Astrocyte (in vitro differentiated cells and primary cell): ENCODE results near the gene GPD1. TPM values are rescaled to one million over a fixed set of nuclear protein-coding genes. Genes with fewer than 3 reads are reported as not detected.

Experiments
- DNase-seq: peaks from one replicate; pipeline ENCODE4 v3.0.0-alpha.2; 2010; ENCODE audit warnings: low read depth
- FAIRE-seq: peaks from 2 replicates; lab custom pipeline; 2011; peaks lifted over from hg19 to GRCh38; lab: Jason Lieb, UNC
- H2AFZ ChIP-seq: 2 replicates; pipeline ENCODE4 v1.6.0; 2012; ENCODE audit warnings: low read depth, low read length, inconsistent platforms
- H3K27ac ChIP-seq: 2 replicates; pipeline ENCODE4 v1.5.1; 2011; ENCODE audit warnings: low read depth, low read length, inconsistent platforms
- H3K27me3 ChIP-seq: 2 replicates; pipeline ENCODE4 v1.6.0; 2011; ENCODE audit warnings: low read length, inconsistent platforms; ENCODE audit not compliant: insufficient read depth
- H3K36me3 ChIP-seq: 2 replicates; pipeline ENCODE4 v1.5.1; 2011; ENCODE audit warnings: low read length, inconsistent platforms; ENCODE audit not compliant: insufficient read depth
- H3K4me1 ChIP-seq: 2 replicates; pipeline ENCODE4 v1.5.1; 2011; ENCODE audit warnings: low read length, inconsistent platforms; ENCODE audit not compliant: insufficient read depth
- H3K4me2 ChIP-seq: 2 replicates; pipeline ENCODE4 v1.6.0; 2012; ENCODE audit warnings: low read length, inconsistent platforms
- H3K4me3 ChIP-seq: 2 replicates; pipeline ENCODE4 v1.5.1; 2011; ENCODE audit warnings: low read depth, mild to moderate bottlenecking, low read length, inconsistent platforms; ENCODE audit not compliant: insufficient read depth
- H3K79me2 ChIP-seq: 2 replicates; pipeline ENCODE4 v1.6.0; 2012; ENCODE audit warnings: mild to moderate bottlenecking, low read length, inconsistent platforms; ENCODE audit not compliant: insufficient read depth
- H3K9ac ChIP-seq: 2 replicates; pipeline ENCODE4 v1.6.0; 2012; ENCODE audit warnings: mild to moderate bottlenecking, low read length, inconsistent platforms
- H3K9me3 ChIP-seq: 2 replicates; pipeline ENCODE4 v1.5.1; 2012; ENCODE audit warnings: low read depth, mild to moderate bottlenecking, low read length, inconsistent platforms; ENCODE audit not compliant: insufficient read depth
- H4K20me1 ChIP-seq: 2 replicates; pipeline ENCODE4 v1.6.0; 2012; ENCODE audit warnings: low read length, inconsistent platforms; ENCODE audit not compliant: insufficient read depth
- H3K27ac Mint-ChIP-seq: one replicate; pipeline ENCODE4 v1.8.0; 2021; ENCODE audit warnings: mild to moderate bottlenecking, mixed read lengths; ENCODE audit not compliant: unreplicated experiment
- H3K27me3 Mint-ChIP-seq: one replicate; pipeline ENCODE4 v1.8.0; 2021; ENCODE audit warnings: low read depth, mixed read lengths; ENCODE audit not compliant: unreplicated experiment
- H3K36me3 Mint-ChIP-seq: one replicate; pipeline ENCODE4 v1.8.0; 2021; ENCODE audit warnings: low read depth, mixed read lengths; ENCODE audit not compliant: unreplicated experiment
- H3K4me1 Mint-ChIP-seq: one replicate; pipeline ENCODE4 v1.8.0; 2021; ENCODE audit warnings: low read depth, mixed read lengths; ENCODE audit not compliant: unreplicated experiment
- H3K4me3 Mint-ChIP-seq: one replicate; pipeline ENCODE4 v1.8.0; 2021; ENCODE audit warnings: mild to moderate bottlenecking, moderate library complexity, mixed read lengths; ENCODE audit not compliant: unreplicated experiment
- H3K9me3 Mint-ChIP-seq: one replicate; pipeline ENCODE4 v1.8.0; 2021; ENCODE audit warnings: mild to moderate bottlenecking, mixed read lengths; ENCODE audit not compliant: unreplicated experiment
- EZH2 ChIP-seq: IDR thresholded peaks from 2 replicates; pipeline ENCODE4 v1.6.1; 2012; ENCODE audit warnings: mild to moderate bottlenecking, low read length, inconsistent platforms; ENCODE audit not compliant: insufficient read depth
- total RNA-seq: library from RNA; stranded (reverse); gene quantifications from 2 replicates; pipeline ENCODE4 v1.2.1, GENCODE V29; 2021
- TF ChIP-seq, protein P1 (sequence below): IDR thresholded peaks from 2 replicates; pipeline ENCODE4 v1.5.1; 2011; ENCODE audit warnings: low read depth, mild to moderate bottlenecking, inconsistent platforms, low read length, moderate library complexity; ENCODE audit not compliant: insufficient read depth

Gene GPD1
- total RNA-seq, 1 donor from 2014 or later: 0.59 TPM

DNA sequence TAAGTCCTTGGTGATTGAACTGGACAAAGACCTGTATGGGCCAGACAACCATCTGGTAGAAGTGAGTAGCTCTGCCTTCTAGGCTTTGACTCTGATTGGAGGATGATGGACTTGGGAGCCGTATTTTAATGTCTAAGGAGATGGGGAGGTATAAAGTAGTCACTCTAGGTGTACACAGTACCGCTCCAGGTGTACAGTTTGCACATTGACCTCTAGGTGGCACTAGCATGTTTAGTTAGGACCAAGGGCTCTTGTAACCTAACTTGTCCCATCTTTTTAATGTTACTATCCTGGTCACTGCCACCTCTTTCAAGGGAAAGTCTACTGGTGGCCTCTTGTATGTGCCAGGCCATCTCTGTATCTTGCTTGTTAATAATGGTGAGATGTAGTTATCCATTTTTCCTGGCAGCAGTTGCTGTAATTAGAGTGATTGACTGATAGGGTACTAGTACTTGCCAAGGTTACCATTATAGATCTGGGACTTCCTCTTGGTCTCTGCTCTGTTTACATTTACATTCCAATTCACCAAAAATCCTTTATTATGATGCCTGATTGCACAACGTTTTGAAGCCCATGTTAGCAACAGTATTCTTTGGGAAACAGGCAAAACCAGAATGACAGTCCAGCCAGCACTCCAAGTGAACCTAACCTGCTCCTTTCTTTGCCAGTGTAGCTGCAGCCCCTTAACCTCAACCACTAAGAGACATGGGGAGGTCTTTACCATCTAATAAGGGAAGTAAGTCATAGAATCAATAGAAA, 15.1 kb upstream of the GPD1 start:
- peaks cover 32% of the 10 kb centered on the region for H4K20me1 ChIP-seq
- no peak overlapping the region for H2AFZ ChIP-seq
- peak overlapping the region; percentile 43 for H3K27ac Mint-ChIP-seq
- peak overlapping the region; percentile 97 for H3K4me2 ChIP-seq
- peak; percentile 27 for DNase-seq
- H3K27me3 Mint-ChIP-seq: no peaks in the 10 kb centered on the region
- TF ChIP-seq EZH2: no peak
- TF ChIP-seq, protein P1, sequence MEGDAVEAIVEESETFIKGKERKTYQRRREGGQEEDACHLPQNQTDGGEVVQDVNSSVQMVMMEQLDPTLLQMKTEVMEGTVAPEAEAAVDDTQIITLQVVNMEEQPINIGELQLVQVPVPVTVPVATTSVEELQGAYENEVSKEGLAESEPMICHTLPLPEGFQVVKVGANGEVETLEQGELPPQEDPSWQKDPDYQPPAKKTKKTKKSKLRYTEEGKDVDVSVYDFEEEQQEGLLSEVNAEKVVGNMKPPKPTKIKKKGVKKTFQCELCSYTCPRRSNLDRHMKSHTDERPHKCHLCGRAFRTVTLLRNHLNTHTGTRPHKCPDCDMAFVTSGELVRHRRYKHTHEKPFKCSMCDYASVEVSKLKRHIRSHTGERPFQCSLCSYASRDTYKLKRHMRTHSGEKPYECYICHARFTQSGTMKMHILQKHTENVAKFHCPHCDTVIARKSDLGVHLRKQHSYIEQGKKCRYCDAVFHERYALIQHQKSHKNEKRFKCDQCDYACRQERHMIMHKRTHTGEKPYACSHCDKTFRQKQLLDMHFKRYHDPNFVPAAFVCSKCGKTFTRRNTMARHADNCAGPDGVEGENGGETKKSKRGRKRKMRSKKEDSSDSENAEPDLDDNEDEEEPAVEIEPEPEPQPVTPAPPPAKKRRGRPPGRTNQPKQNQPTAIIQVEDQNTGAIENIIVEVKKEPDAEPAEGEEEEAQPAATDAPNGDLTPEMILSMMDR: peak; percentile 79
- peaks cover 24% of the 10 kb centered on the region for H3K4me1 Mint-ChIP-seq
- peaks cover 38% of the 10 kb centered on the region for H3K4me1 ChIP-seq
- H3K9me3 ChIP-seq: no peaks in the 10 kb centered on the region
- H3K79me2 ChIP-seq: peaks cover 26% of the 10 kb centered on the region
- H3K36me3 Mint-ChIP-seq: peaks cover 18% of the 10 kb centered on the region
- H3K4me3 Mint-ChIP-seq: no peak overlapping the region
- peaks cover 43% of the 10 kb centered on the region for H3K36me3 ChIP-seq
- no peak for FAIRE-seq
- no peak overlapping the region for H3K4me3 ChIP-seq
- H3K9ac ChIP-seq: peak overlapping the region; percentile 38
- no peaks in the 10 kb centered on the region for H3K9me3 Mint-ChIP-seq
- peak overlapping the region; percentile 30 for H3K27ac ChIP-seq
- H3K27me3 ChIP-seq: no peaks in the 10 kb centered on the region

DNA sequence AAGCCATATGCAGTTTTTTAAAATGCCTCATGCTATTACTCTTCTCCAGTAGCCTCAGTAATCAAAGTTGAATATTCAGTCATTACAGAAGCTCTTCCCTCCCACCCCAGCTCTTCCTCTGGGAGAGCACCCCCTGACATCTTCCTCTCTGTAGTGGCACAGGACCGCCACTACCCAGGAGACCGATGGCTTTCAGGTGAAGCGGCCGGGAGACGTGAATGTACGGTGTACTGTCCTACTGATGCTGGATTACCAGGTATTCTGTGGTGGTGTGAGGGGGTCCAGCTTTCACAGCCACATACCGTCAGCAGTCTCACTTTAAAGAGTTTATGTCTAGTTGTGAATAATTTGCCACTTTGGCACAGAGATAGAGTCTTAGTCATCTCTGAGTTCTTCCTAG, 14.1 kb upstream of the GPD1 start:
- Histone ChIP-seq H2AFZ (no peak overlapping the region), H3K9ac (no peak overlapping the region), H4K20me1 (peaks cover 32% of the 10 kb centered on the region), H3K4me2 (no peak overlapping the region), H3K79me2 (peaks cover 20% of the 10 kb centered on the region), H3K36me3 (peaks cover 52% of the 10 kb centered on the region), H3K27ac (no peak overlapping the region), H3K27me3 (no peaks in the 10 kb centered on the region), H3K4me3 (no peak overlapping the region), H3K9me3 (no peaks in the 10 kb centered on the region), H3K4me1 (peaks cover 34% of the 10 kb centered on the region)
- H3K27me3 Mint-ChIP-seq: no peaks in the 10 kb centered on the region
- no peak for TF ChIP-seq EZH2
- TF ChIP-seq, protein P1: no peak
- peaks cover 20% of the 10 kb centered on the region for H3K36me3 Mint-ChIP-seq
- H3K4me1 Mint-ChIP-seq: peaks cover 21% of the 10 kb centered on the region
- DNase-seq: no peak
- no peaks in the 10 kb centered on the region for H3K9me3 Mint-ChIP-seq
- FAIRE-seq: no peak
- no peak overlapping the region for H3K4me3 Mint-ChIP-seq
- H3K27ac Mint-ChIP-seq: peak overlapping the region; percentile 47

DNA sequence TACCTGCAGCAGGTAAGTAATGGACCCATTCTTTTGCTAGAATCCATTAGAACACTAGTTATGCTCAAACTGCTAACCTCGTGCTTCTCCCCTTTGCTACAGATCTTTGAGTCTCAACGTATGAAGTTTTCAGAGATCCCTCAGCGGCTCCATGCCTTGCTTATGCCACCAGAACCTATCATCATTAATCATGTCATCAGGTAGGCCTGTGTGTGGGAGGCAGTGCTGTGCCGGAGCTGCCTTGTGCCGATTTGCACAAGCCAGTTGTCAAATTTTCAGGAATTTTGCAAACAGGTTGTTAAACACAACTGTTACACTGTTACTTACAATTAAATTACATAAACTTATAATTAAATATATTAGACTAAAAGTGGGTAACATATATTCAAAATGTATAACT, 13.4 kb upstream of the GPD1 start:
- TF ChIP-seq, protein P1: no peak
- TF ChIP-seq EZH2: no peak
- Histone ChIP-seq H3K36me3 (peaks cover 56% of the 10 kb centered on the region), H3K4me3 (no peak overlapping the region), H3K9ac (no peak overlapping the region), H3K79me2 (peaks cover 17% of the 10 kb centered on the region), H3K4me1 (peaks cover 33% of the 10 kb centered on the region), H3K4me2 (no peak overlapping the region), H3K9me3 (no peaks in the 10 kb centered on the region), H3K27ac (no peak overlapping the region), H2AFZ (no peak overlapping the region), H4K20me1 (peaks cover 33% of the 10 kb centered on the region), H3K27me3 (no peaks in the 10 kb centered on the region)
- H3K27ac Mint-ChIP-seq: peak overlapping the region; percentile 66
- H3K4me3 Mint-ChIP-seq: no peak overlapping the region
- peaks cover 21% of the 10 kb centered on the region for H3K4me1 Mint-ChIP-seq
- H3K9me3 Mint-ChIP-seq: no peaks in the 10 kb centered on the region
- FAIRE-seq: no peak
- no peak for DNase-seq
- peaks cover 21% of the 10 kb centered on the region for H3K36me3 Mint-ChIP-seq
- H3K27me3 Mint-ChIP-seq: no peaks in the 10 kb centered on the region
